ENCODE measurements around the gene BICRA. TPM values are rescaled to one million over a fixed set of nuclear protein-coding genes. Genes with fewer than 3 reads are reported as not detected.
A peak's percentile ranks its signal among the peaks of the same experiment; 100 is the strongest.
"Not testable (repeated sequence)": the region's sequence is repeated elsewhere in the genome, so short reads cannot be mapped to it uniquely, and the experiment has no call there.

BICRA gene
- total RNA-seq, 2 donors from 2014 or later: 14.9 to 16.8 TPM

DNA sequence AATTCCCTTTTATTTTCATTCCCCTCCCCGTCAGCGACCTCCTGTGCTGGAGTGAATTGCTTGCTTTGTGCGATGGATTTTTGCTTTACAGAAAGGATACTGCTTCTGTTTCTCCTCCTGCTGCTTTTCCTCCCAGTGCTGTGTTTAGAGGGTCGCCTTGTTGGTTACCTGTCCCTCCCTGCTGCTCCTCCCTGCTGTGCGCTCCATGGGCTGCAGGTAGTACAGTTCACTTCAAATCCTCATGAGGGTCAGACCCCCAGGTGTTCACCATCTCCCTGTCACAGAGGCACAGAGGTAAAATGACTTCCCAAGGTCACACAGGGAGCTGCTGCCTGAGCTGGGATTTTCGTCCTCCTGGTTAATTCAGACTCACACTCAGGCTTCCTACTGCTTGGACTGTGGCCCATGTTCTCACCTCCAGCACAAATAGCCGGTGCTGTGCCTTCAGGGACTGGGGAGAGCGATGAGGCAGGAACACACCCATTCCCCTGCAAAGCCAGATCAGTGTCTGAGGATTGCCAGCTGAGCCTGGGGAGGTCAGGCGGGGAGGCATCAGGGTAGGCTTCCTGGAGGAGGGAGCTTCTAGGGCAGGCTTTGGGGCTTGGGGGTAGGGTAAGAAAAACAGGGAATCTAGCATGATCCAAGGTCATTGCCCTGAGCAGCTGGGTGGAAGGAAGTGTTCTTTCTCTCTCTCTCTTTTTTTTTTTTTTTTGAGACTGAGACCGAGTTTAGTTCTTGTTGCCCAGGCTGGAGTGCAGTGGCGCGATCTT, 14.4 kb downstream of the BICRA start:
- ATAC-seq: peak; percentile 35
- DNase-seq: no peak
- intact Hi-C loops (cut with DNase I, micrococcal nuclease): no loop called here

DNA sequence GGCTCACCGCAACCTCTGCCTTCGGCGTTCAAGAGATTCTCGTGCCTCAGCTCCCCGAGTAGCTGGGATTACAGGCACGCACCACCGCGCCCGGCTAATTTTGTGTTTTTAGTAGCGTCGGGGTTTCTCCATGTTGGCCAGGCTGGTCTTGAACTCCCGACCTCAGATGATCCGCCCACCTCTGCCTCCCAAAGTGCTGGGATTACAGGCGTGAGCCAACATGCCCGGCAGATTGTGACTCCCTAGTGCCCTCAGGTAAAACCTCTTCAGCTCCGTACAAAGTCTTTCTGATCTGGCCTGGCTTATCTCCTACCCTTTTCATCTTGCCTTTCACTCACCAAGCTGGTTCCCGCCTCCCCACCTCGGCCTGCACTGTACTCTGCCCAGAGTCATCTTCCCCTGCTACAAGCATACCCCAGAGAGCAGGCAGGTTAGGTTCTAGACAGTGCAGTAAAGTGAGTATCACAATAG, 15.0 kb downstream of the BICRA start:
- peak; percentile 62 for ATAC-seq
- no peak for DNase-seq
- intact Hi-C loops (cut with DNase I, micrococcal nuclease): no loop called here

DNA sequence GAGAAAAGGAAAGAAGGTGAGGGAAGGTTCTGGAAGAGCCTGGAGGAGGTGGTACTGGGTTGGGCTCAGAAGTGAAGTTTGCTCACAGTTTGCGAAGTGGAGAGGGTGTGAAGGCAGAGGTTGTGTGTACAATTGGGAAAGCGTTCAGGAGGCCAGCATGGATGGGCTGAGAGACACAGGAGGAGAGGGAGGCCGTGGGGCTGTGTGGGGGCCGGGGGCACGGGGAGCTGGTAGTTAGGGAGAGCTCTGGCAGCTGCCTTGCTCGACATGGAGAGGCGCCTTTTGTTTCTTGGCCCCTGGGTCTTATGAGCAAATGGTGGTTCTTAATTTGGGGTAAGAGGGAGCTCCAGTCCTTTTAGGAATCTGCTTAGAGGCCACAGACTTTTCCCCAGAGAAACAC, 16.7 kb downstream of the BICRA start:
- intact Hi-C loops (cut with DNase I, micrococcal nuclease): no loop called here
- DNase-seq (no peak), ATAC-seq (no peak)

DNA sequence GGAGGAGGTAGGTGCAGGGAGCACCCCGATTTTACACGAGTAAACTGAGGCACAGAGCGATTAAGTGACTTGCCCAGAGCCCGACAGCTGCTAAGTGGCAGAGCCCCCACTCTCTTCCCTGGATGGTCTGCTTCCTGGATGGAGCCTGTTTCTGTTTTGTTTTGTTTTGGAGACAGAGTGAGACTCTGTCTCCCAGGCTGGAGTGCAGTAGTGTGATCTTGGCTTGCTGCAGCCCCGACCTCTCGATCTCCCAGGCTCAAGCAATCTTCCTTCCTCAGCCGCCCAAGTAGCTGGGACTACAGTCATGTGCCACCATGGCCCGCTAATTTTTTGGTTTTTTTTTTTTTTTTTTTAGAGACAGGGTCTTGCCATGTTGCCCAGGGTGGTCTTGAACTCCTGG, 17.3 kb downstream of the BICRA start:
- intact Hi-C loops (cut with DNase I, micrococcal nuclease): no loop called here
- ATAC-seq: no peak
- no peak for DNase-seq

DNA sequence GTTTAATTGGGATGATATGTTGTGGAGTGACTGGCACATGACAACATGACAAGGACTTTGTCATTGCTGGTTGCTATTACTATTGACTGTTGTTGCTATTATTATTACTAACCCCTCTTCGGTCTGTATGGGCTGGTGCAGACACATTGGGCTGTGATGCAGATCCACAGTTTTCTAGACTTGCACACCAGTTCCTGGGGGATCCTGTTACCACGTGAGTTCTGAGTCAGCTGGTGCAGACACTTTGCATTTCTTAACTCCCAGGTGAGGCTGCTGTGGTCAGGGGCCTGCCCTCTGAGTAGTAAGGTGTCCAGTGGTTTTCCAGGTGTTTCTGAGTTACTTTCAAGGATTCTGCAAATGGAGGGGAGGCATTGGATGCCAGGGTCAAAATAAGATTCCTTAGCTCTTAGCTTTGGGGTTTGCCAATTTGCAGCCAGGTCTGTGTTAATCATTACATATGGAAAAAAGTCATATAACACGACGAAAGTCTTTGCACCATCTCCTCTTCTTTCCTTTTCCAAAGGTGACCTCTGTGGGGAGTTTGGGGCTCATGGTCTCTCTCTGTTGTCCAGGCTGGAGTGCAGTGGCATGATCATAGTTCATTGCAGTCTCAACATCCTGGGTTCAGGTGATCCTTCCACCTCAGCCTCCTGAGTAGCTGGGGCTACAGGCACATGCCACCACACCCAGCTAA, 19.3 kb downstream of the BICRA start:
- intact Hi-C loops (cut with DNase I, micrococcal nuclease): no loop called here
- no peak for DNase-seq
- ATAC-seq: peak; percentile 65

DNA sequence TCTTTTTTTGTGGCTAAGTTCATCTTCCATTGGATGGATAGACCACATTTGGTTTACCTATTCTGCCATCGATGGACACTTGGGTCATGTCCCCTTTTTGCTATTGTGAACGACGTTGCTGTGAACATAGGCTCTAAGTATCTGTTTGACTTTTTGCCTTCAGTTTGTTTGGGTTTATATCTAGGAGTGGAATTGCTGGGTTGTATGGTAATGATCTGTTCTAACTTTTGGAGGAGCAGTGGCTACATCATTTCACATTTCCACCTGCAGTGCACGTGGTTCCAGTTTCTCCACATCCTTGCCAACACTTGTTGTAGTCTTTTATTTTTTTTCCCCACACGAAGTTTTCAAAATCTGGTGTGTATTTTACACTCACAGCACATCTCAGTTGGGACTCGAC, 21.7 kb downstream of the BICRA start:
- ATAC-seq (no peak), DNase-seq (no peak)
- intact Hi-C loops (cut with DNase I, micrococcal nuclease): no loop called here

DNA sequence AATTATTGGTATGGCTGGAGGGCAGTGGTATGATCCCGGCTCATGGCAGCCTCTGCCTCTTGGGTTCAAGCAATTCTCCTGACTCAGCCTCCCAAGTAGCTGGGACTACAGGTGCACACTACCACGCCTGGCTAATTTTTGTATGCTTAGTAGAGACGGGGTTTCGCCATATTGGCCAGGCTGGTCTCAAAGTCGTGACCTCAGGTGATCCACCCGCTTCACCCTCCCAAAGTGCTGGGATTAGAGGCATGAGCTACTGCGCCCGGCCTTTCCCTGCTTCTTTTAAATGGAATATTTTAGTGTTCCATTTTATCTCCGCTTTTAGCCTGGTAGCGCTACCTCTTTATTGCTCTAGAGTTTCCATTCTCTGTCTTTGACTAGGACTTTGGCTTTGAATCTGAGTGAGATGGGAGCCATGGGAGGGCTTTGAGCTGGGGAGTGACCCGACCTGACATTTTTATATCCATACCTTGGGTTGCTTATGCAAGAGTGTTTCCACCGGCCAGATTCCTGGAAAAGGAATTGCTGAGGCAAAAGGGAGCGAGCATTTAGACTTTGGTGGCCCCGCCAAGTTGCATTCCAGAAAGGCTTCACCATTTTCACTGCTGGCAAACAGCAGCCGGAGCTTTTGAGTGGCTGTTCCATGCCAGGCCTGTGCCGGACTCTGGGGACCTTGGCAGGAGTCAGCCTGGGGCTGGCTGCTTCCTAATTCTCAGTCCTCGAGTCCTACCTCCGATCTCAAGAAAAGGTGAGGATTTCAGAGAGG, 22.9 kb downstream of the BICRA start:
- intact Hi-C loops (cut with DNase I, micrococcal nuclease): no loop called here
- ATAC-seq (no peak), DNase-seq (no peak)

DNA sequence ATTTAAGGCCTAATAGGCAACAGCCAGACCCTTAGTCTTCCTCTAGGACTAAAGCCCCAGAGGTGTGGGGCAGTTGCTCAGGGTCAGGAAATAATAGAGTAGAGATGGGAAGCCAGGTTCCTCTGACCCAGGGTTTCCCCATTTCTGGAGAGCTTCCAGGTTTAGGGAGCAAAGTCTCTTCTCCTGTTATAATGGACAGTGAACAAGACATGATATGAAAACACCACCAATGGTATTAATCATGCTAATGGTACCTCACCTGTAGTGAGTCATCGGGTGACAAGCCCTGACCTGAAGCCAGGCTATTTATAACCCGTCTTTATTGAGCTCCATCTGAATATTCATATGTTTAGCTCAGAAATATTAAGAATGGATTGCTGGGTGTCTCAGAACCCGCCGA, 24.6 kb downstream of the BICRA start:
- peak; percentile 80 for ATAC-seq
- DNase-seq: no peak
- intact Hi-C loops (cut with DNase I, micrococcal nuclease): no loop called here

DNA sequence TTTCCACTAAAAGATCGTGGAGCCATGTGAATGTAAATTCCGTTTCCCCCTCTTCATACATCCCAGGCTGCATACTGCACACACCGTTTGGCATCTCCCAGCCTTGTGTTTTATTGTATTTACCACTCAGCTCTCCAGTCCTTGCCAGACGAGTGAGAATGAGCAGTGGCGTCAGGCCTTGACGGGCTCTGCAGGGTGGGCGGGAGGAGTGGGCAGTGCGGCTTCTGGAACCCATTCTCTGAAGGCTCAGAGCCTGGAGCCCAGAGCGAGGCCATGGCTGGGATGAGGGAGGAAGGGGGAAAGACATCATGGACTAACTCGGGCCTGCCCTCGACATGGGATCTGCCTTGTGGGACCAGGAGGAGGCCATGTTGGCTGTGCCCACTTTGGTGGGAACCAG, 25.1 kb downstream of the BICRA start:
- intact Hi-C loops (cut with DNase I, micrococcal nuclease): no loop called here
- ATAC-seq (peak; percentile 38), DNase-seq (no peak)

DNA sequence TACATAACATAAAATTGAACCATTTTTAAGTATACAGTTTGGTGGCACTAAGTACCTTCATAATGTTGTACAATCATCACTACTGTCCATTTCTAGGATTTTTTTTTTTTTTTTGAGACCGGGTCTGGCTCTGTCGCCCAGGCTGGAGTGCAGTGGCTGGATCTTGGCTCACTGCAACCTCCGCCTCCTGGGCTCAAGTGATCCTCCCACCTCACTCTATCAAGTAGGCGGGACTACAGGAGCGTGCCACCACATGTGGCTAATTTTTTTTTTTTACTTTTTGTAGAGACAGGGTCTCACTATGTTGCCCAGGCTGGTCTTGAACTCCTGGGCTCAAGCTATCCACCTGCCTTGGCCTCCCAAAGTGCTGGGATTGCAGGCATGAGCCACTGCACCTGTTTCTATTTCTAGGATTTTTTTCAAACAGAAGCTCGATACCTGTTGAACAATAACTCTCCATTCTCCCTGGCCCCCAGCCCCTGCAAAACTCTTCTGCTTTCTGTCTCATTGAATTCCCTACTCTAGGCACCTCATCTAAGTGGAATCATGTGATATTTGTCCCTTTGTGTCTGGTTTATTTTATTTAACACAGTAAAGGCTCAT, 26.3 kb downstream of the BICRA start:
- ATAC-seq; intact Hi-C loops (cut with DNase I, micrococcal nuclease); DNase-seq: not testable (repeated sequence)

DNA sequence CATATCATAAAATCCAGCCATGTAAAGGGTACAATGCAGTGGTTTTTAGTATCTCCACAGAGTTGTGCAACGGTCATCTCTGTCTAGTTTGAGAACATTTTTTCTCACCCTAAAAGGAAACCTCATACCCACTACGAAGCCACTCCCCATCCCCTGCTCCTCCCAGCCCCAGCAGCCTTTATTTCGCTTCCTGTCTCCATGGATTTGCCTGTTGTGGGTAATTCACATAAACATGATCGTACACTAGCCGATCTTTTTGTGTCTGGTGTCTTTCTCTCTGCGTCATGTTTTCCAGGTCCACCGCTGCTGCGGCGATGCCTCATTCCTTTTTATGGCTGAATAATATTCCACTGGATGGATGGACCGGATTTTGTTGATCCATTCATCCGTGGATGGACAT, 28.6 kb downstream of the BICRA start:
- ATAC-seq: no peak
- no peak for DNase-seq
- intact Hi-C loops (cut with DNase I, micrococcal nuclease): no loop called here

DNA sequence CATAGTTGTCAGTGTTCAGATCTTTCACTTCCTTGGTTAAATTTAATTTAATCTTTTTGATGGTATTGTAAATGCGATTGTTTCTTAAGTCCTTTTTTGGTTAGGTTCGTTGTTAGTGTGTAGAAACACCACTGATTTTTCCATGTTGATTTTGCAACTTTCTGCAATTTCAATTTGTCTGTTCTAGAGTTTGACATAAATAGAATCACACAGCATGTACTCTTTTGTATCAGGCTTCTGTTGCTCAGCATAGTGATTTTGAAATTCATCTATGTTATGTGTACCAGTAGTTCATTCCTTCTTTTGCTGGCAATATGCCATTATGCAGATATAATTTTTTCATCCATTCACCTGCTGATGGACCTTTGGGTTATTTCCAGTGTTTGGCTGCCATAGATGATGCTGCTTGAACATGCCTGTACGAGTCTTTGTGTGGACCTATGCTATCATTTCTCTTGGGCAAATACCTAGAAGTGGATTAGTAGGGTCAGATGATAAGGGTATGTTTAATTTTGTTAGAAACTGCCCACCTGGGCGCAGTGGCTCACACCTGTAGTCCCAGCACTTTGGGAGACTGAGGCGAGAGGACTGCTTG, 33.1 kb downstream of the BICRA start:
- intact Hi-C loops (cut with DNase I, micrococcal nuclease): no loop called here
- no peak for ATAC-seq

DNA sequence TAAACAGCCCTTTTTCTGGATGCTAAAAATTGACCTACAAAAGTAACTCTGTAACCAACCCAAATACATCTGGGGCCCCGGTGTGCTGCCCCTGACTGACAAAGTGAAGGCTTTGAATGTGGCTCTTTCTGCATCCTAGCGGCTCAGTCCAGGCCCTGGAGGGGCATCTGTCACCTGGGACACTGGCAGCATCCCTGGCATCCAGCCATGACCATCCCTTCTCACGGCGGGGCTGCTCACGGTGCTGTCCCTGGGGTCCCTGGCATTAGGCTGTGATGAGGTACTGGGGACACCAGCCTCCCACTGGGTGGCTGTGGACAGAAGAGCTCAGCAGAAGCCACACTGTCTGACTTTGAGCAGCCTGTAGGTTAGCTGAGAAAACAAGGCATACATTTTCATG, 34.3 kb downstream of the BICRA start:
- no peak for ATAC-seq
- DNase-seq: no peak
- intact Hi-C loops (cut with DNase I, micrococcal nuclease): no loop called here

More for the DNA sequence above, 33.1 kb downstream of the BICRA start:
- DNase-seq: no peak

DNA sequence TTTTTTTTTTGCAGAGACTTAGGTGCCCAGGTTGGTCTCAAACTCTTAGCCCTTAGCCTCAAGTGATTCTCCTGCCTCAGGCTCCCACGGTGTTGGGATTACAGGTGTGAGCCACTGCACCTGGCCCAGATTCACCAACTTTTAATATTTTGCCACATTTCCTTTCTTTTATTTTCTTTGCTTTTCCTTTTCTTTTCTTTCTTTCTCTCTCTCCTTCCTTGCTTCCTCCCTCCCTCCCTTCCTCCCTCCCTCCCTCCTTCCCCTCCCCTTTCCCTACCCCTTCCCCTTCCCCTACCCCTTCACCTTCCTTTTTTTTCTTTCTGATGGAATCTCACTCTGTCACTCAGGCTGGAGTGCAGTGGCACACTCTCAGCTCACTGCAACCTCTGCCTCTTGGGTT, 35.3 kb downstream of the BICRA start:
- ATAC-seq (no peak), DNase-seq (no peak)
- intact Hi-C loops (cut with DNase I, micrococcal nuclease): no loop called here

DNA sequence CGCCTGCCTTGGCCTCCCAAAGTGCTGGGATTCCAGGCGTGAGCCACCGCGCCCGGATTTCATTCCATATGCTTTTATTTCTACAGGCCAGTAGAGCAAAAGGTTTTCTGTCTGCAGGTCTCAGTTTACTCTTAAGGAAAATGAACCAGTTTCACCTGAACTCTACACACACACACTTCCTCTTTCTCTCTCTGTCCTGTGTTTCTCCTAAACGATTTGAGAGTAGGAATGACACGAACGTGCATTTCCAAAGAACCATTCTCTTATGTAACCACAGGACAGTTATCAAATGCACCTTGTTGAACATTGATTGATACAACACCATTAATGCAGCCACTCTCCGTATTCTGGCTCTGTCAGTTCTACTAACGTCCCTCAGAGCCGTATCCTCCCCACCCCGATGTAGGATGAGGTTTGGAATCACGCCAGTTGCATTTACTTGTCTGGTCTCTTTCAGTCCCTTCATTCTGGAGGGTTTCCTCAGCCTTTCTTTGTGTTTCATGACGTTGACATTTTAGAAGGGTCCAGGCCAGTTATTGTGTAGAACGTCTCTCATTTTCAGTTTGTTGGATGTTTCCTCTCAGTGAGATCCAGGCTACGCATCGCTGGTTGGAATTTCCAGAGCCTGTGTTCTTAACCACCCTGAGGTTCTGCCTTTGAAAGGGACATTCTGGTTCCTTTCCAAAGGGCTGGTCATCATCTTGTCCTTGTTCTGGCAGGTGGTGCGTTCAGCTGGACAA, 36.0 kb downstream of the BICRA start:
- DNase-seq (no peak), ATAC-seq (no peak)
- intact Hi-C loops (cut with DNase I, micrococcal nuclease): no loop called here

DNA sequence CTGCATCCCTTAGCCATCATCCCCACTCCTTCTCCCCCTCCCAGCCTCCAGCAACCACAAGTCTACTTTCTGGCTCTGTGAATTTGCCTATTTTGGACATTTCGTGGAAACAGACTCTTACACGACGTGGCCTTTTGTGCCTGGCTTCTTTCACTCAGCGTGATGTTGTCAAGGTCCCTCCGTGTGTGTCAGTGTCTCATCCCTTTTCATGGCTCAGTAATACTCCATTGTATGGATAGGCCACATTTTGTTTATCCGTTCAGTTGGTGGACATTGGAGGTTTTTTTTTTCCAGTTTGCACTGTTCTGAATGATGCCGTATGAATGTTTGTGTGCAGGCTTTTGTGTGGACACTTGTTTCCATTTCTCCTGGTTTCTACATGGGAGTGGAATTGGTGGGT, 38.0 kb downstream of the BICRA start:
- intact Hi-C loops (cut with DNase I, micrococcal nuclease): no loop called here
- no peak for ATAC-seq
- no peak for DNase-seq

DNA sequence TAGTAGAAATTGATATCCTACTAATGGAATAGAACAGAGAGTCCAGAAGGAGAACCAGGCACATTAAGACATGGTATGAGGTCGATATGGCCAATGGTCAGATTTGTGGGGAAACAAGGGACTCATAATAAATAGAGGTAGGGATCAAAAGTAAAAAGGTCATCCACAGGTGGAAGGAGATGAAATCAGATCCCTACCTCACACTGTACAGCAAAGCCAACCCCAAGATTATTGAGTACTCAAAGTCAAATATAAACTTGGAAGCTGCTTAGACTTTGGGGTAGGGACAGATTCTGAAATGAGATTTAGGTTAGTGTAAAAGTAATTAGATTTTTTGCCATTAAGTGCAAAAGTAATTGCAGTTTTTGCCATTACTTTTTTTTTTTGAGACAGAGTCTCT, 40.7 kb downstream of the BICRA start:
- intact Hi-C loops (cut with DNase I, micrococcal nuclease): no loop called here
- DNase-seq: no peak
- ATAC-seq: no peak

DNA sequence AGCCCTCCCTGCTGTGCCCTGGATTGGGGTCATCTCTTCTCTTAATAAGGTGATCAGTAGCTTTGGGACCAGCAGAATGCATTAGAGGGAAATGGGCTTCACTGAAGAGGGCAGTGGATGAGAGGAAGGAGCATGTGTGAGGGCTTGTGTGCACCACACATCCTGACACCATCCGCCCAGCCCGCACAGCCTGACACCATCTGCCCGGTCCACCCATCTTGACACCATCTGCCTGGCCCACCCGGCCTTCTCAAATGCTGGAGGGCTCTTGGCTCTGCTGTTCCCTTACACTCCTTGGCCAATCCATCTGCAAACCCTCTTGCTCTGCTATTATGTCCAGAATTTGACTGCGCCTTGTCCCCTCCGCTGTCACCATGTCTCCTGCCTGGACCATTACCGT, 41.8 kb downstream of the BICRA start:
- intact Hi-C loops (cut with DNase I, micrococcal nuclease): no loop called here

More for the DNA sequence above, 41.8 kb downstream of the BICRA start:
- ATAC-seq (no peak), DNase-seq (no peak)
